ENCODE measurements around the gene UPF1.

Gene UPF1

GRCh38 chr19:18840288-18841267, 8.8 kb downstream of the UPF1 start:
- DNase-seq, result no peak

GRCh38 chr19:18841400-18841799, 9.6 kb downstream of the UPF1 start:
- no peak for DNase-seq

- no peak for DNase-seq
Measured at GRCh38 chr19:18842166-18842565, 10.4 kb downstream of the UPF1 start.

- no peak for DNase-seq
Measured at GRCh38 chr19:18843960-18844359, 12.2 kb downstream of the UPF1 start.

- DNase-seq, result no peak
Measured at GRCh38 chr19:18844806-18845329, 13.1 kb downstream of the UPF1 start.

- DNase-seq, result no peak
Measured at GRCh38 chr19:18845961-18846360, 14.2 kb downstream of the UPF1 start.

- peak; percentile 77 for DNase-seq
Measured at GRCh38 chr19:18846862-18847548, 15.2 kb downstream of the UPF1 start.

- no peak for DNase-seq
Measured at GRCh38 chr19:18847549-18848463, 16.0 kb downstream of the UPF1 start.

GRCh38 chr19:18848878-18849661, 17.3 kb downstream of the UPF1 start:
- peak; percentile 57 for DNase-seq

- no peak for DNase-seq
Measured at GRCh38 chr19:18849838-18850400, 18.2 kb downstream of the UPF1 start.

GRCh38 chr19:18850471-18851375, 19.0 kb downstream of the UPF1 start:
- no peak for DNase-seq

GRCh38 chr19:18851673-18852325, 20.0 kb downstream of the UPF1 start:
- no peak for DNase-seq

GRCh38 chr19:18852648-18853047, 20.9 kb downstream of the UPF1 start:
- no peak for DNase-seq

- no peak for DNase-seq
Measured at GRCh38 chr19:18853755-18854427, 22.1 kb downstream of the UPF1 start.

- DNase-seq, result no peak
Measured at GRCh38 chr19:18854982-18855381, 23.2 kb downstream of the UPF1 start.

GRCh38 chr19:18855647-18856384, 24.1 kb downstream of the UPF1 start:
- DNase-seq, result no peak

- no peak for DNase-seq
Measured at GRCh38 chr19:18856385-18857126, 24.8 kb downstream of the UPF1 start.

- DNase-seq, result no peak
Measured at GRCh38 chr19:18857223-18857622, 25.5 kb downstream of the UPF1 start.
